MM.1S (cell line): ENCODE data around the gene GDF9.

Source experiments
- DNase-seq: peaks from one replicate; pipeline ENCODE4 v3.0.0-alpha.2; 2015
- H2AFZ ChIP-seq: fragments of 300-600 bp; sonication (generic); 2 replicates; pipeline ENCODE4 v1.6.0; 2016; ENCODE audit warnings: antibody characterized with exemption, low read length
- H3F3A ChIP-seq: fragments of 300-600 bp; sonication (generic); 2 replicates; pipeline ENCODE4 v1.6.1; 2016; ENCODE audit warnings: mild to moderate bottlenecking, antibody characterized with exemption, low read length, moderate library complexity, mixed read lengths; ENCODE audit not compliant: insufficient read depth
- H3K27ac ChIP-seq: fragments of 300-600 bp; sonication (generic); 2 replicates; pipeline ENCODE4 v1.5.1; 2016; ENCODE audit warnings: mild to moderate bottlenecking, low read length
- H3K27me3 ChIP-seq: fragments of 300-600 bp; sonication (generic); replicated peaks from 2 replicates; pipeline ENCODE4 v1.6.0; 2016; ENCODE audit warnings: low read length; ENCODE audit not compliant: insufficient read depth
- H3K36me3 ChIP-seq: fragments of 300-600 bp; sonication (generic); replicated peaks from 2 replicates; pipeline ENCODE4 v1.6.1; 2016; ENCODE audit warnings: mild to moderate bottlenecking, low read length, mixed read lengths; ENCODE audit not compliant: insufficient read depth
- H3K4me1 ChIP-seq: fragments of 300-600 bp; sonication (generic); 2 replicates; pipeline ENCODE4 v1.6.1; 2016; ENCODE audit warnings: low read length, mixed read lengths
- H3K4me2 ChIP-seq: fragments of 300-600 bp; sonication (generic); 2 replicates; pipeline ENCODE4 v1.6.0; 2016; ENCODE audit warnings: low read depth, low read length
- H3K4me3 ChIP-seq: fragments of 300-600 bp; sonication (generic); 2 replicates; pipeline ENCODE4 v1.5.1; 2016; ENCODE audit warnings: low read length, mixed read lengths
- H3K79me2 ChIP-seq: fragments of 300-600 bp; sonication (generic); 2 replicates; pipeline ENCODE4 v1.6.1; 2016; ENCODE audit warnings: mixed run types, low read length, mixed read lengths
- H3K9ac ChIP-seq: fragments of 300-600 bp; sonication (generic); 2 replicates; pipeline ENCODE4 v1.6.1; 2016; ENCODE audit warnings: low read length, mixed read lengths
- H3K9me2 ChIP-seq: fragments of 300-600 bp; sonication (generic); replicated peaks from 2 replicates; pipeline ENCODE4 v1.6.1; 2016; ENCODE audit warnings: mild to moderate bottlenecking, low read length, mixed read lengths; ENCODE audit not compliant: insufficient read depth
- H3K9me3 ChIP-seq: fragments of 300-600 bp; sonication (generic); replicated peaks from 2 replicates; pipeline ENCODE4 v1.6.1; 2016; ENCODE audit warnings: mild to moderate bottlenecking, low read length, mixed read lengths; ENCODE audit not compliant: insufficient read depth
- H4K20me1 ChIP-seq: fragments of 300-600 bp; sonication (generic); 2 replicates; pipeline ENCODE4 v1.6.1; 2016; ENCODE audit warnings: mild to moderate bottlenecking, low read length, moderate library complexity, mixed read lengths; ENCODE audit not compliant: insufficient read depth
- EZH2 ChIP-seq: fragments of 300-600 bp; sonication (generic); optimal IDR thresholded peaks from 2 replicates; pipeline ENCODE3; 2017; ENCODE audit warnings: low read depth, mild to moderate bottlenecking, antibody characterized with exemption, low read length, mixed read lengths
- EZH2phosphoT487 ChIP-seq: fragments of 300-600 bp; sonication (generic); IDR thresholded peaks from 2 replicates; pipeline ENCODE4 v1.6.1; 2018; ENCODE audit warnings: antibody characterized with exemption, low read length
- TF ChIP-seq, protein P1 (sequence below): fragments of 300-600 bp; sonication (generic); IDR thresholded peaks from 2 replicates; pipeline ENCODE4 v1.5.1; 2016; ENCODE audit warnings: antibody characterized with exemption, low read length, mixed read lengths

The GDF9 gene

DNA sequence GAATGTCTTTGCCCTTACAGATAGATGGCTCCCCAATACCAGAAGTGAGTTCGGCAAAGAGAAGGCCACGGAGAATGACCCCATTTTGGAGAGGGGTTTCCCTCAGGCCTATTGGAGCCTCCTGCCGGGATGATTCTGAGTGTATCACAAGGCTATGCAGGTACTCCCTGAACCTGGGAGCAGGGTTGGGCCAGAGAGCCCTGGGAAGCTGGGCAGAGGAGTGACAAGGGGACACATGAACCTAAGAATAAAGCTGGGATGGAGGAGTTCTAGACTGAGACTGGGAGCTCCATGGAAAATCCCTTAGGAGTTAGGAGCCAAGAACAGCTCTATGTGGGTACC is 7.6 kb upstream of the GDF9 start:
- 0 out of 2 replicates have a peak, but pooled peaks cover under 1% of the 10 kb centered on the region for H3K36me3 ChIP-seq
- no peak for TF ChIP-seq EZH2
- TF ChIP-seq EZH2phosphoT487: no peak
- TF ChIP-seq, protein P1, sequence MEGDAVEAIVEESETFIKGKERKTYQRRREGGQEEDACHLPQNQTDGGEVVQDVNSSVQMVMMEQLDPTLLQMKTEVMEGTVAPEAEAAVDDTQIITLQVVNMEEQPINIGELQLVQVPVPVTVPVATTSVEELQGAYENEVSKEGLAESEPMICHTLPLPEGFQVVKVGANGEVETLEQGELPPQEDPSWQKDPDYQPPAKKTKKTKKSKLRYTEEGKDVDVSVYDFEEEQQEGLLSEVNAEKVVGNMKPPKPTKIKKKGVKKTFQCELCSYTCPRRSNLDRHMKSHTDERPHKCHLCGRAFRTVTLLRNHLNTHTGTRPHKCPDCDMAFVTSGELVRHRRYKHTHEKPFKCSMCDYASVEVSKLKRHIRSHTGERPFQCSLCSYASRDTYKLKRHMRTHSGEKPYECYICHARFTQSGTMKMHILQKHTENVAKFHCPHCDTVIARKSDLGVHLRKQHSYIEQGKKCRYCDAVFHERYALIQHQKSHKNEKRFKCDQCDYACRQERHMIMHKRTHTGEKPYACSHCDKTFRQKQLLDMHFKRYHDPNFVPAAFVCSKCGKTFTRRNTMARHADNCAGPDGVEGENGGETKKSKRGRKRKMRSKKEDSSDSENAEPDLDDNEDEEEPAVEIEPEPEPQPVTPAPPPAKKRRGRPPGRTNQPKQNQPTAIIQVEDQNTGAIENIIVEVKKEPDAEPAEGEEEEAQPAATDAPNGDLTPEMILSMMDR: no peak
- no peaks in the 10 kb centered on the region for H3K4me1 ChIP-seq
- no peaks in the 10 kb centered on the region for H3K9me3 ChIP-seq
- H3K9ac ChIP-seq: no peak overlapping the region
- no peak overlapping the region for H2AFZ ChIP-seq
- no peak overlapping the region for H3K4me3 ChIP-seq
- no peak for DNase-seq
- H3K9me2 ChIP-seq: no peaks in the 10 kb centered on the region
- H3K4me2 ChIP-seq: no peak overlapping the region
- H3K79me2 ChIP-seq: no peaks in the 10 kb centered on the region
- H3K27ac ChIP-seq: no peak overlapping the region
- H4K20me1 ChIP-seq: no peaks in the 10 kb centered on the region
- peaks cover 4% of the 10 kb centered on the region; the same call in 1 of the 2 replicates for H3F3A ChIP-seq
- no peaks in the 10 kb centered on the region for H3K27me3 ChIP-seq

DNA sequence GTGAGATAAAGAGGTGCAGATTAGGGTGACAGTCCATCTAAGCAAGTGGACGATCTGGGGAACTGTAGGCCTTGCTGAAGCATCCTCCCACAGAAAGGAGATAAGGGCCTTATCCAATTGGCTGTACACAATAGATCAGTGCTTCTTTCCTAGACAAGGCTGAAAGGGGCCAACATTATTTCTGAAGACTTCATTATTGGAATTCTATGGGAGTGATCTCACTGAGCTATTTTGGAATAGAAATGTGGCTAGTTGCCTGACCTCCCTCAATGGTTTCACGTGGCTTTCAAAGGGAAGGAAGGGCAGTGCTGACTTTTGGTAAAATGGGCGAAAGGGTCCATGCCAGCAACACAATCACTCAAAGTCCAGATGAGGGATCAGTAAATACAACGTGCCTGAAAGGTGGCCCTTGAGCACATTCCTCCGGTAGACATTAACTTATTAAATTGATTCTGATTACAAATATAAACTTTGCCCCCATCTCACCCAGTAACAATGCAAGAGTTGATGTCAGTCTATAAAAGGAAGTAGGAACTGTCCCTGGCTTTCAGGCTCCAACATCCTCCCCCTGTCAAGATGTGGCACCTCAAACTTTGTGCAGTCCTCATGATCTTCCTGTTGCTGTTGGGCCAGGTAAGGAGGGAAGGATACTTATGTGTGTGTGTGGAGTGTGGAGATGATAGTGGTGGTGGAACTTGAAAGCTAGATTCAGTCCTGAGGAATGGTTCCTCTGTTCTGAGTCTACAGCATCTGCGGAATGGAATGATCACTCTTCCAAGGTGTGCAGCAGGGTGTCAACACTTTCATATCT is 7.1 kb upstream of the GDF9 start, which contains the start of gene LEAP2:
LEAP2 (plus strand) TSS at position 550 of the 811 bp plus-strand sequence; CDS start at position 577, 27 bp downstream.
- Histone ChIP-seq H3K9me3 (no peaks in the 10 kb centered on the region), H3K4me2 (no peak within 1 kb of the TSS), H3F3A (peaks cover 4% of the 10 kb centered on the region; the same call in 1 of the 2 replicates), H3K36me3 (peaks cover 6% of the 10 kb centered on the region; the same call in 1 of the 2 replicates), H3K9ac (no peak within 1 kb of the TSS), H3K27ac (no peak within 1 kb of the TSS), H4K20me1 (no peaks in the 10 kb centered on the region), H3K4me3 (no peak within 1 kb of the TSS), H2AFZ (no peak within 1 kb of the TSS), H3K9me2 (no peaks in the 10 kb centered on the region), H3K27me3 (no peaks in the 10 kb centered on the region), H3K79me2 (peaks cover 5% of the 10 kb centered on the region), H3K4me1 (no peaks in the 10 kb centered on the region)
- no peak for TF ChIP-seq EZH2phosphoT487
- TF ChIP-seq, protein P1: no peak
- TF ChIP-seq EZH2: no peak
- no peak for DNase-seq

DNA sequence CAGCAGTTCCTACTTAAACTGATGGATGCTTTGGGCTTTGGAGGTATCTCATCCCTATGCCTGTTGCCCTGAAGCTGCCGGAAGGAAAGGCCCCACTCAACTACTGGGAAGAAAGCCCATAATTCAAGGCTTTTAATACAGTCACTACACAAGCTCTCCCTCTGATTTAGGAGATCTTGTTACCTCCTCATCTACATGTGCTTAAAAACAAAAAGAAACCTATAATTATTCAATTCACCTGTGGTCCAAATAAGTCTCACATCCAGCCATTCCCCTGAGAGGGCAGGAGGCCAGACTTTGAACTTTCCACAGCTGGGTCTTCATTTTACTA is 6.5 kb upstream of the GDF9 start:
- Histone ChIP-seq H3K9ac (no peak overlapping the region), H2AFZ (no peak overlapping the region), H3K9me2 (no peaks in the 10 kb centered on the region), H3K4me3 (no peak overlapping the region), H3K9me3 (no peaks in the 10 kb centered on the region), H4K20me1 (no peaks in the 10 kb centered on the region), H3K36me3 (peaks cover 8% of the 10 kb centered on the region; the same call in 1 of the 2 replicates), H3F3A (peaks cover 4% of the 10 kb centered on the region; the same call in 1 of the 2 replicates), H3K27ac (no peak overlapping the region), H3K4me1 (peaks cover under 1% of the 10 kb centered on the region; the same call in 1 of the 2 replicates), H3K4me2 (no peak overlapping the region), H3K27me3 (no peaks in the 10 kb centered on the region), H3K79me2 (peaks cover 11% of the 10 kb centered on the region)
- DNase-seq: no peak
- TF ChIP-seq, protein P1: no peak
